HG02588 (cell line): Measurements from ENCODE around the gene NPIPB2.
"Not testable (repeated sequence)": the region's sequence is repeated elsewhere in the genome, so short reads cannot be mapped to it uniquely, and the experiment has no call there.

Source experiments
- ATAC-seq: cut with Tn5 transposase; IDR thresholded peaks from one replicate; pipeline ENCODE4 v1.9.1; 2021; ENCODE audit warnings: mild to moderate bottlenecking, moderate library complexity; ENCODE audit not compliant: unreplicated experiment

Gene NPIPB2

DNA sequence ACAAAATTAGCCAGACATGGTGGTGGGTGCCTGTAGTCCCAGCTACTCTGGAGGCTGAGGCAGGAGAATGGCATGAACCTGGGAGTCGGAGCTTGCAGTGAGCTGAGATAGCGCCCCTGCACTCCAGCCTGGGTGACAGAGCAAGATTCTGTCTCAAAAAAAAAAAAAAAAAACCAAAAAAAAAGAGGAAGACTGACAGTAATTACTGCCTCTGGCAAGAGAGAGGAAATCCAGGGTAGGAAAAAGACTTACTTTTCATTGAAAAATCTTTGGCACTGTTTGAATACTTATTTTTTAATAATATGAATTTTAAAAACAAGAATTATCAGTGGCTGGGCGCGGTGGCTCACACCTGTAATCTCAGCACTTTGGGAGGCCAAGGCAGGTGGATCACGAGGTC, 20.6 kb upstream of the NPIPB2 start:
- not testable (repeated sequence) for ATAC-seq

DNA sequence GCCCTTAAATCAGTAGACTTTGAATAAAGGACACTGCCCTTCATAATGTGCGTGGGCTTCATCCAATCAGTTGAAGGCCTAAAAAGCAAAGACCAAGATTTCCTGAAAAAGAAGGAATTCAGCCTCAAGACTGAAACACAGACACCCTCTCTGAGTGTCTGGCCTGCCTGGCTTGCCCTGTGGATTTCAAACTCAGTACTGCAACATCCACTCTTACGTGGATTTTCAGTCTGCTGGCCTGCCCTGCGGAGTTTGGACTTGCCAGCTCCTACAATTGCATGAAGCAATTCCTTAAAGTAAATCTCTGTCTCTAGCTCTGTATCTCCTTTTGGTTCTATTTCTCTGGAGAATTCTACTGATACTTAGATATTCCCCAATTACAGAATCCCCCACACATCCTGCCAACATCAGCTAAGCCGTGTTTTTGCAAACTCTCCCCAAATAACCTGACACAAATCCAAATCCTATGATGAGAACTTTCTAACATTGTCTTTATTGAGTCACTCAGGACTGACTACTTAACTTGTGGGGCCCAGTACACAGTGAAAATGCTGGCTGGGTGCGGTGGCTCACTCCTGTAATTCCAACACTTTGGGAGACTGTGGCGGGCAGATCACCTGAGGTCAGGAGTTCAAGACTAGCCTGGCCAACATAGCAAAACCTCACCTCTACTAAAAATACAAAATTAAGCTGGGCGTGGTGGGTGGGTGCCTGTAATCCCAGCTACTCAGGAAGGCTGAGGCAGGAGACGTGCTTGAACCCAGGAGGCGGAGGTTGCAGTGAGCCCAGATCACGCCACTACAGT, 15.9 kb upstream of the NPIPB2 start:
- ATAC-seq: no peak

- ATAC-seq: no peak
Observed at GRCh38 chr16:11956558-11956957, 14.7 kb upstream of the NPIPB2 start.

- no peak for ATAC-seq
Observed at GRCh38 chr16:11955713-11956123, 13.9 kb upstream of the NPIPB2 start.

GRCh38 chr16:11953576-11953975, 11.7 kb upstream of the NPIPB2 start:
- not testable (repeated sequence) for ATAC-seq

DNA sequence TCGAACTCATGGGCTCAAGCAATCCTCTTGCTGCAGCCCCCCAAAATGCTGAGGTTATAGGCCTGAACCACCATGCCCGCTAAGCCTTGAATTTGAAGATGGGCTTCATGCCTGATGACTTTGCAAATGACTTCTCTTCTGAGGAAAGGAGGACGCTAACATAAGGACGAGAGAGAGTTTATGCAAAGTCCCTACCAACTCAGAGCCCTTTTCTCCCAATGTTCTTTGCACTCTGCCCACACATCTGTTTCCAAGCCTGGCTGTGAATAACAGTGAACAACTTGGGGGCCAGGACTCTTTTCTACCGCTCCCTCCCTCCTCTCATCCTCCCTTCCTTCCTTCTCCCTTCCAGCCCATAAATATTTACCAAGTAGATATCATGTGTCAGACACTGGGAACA, 8.5 kb upstream of the NPIPB2 start:
- ATAC-seq: no peak

- ATAC-seq: no peak
Observed at GRCh38 chr16:11949527-11949926, 7.7 kb upstream of the NPIPB2 start.

DNA sequence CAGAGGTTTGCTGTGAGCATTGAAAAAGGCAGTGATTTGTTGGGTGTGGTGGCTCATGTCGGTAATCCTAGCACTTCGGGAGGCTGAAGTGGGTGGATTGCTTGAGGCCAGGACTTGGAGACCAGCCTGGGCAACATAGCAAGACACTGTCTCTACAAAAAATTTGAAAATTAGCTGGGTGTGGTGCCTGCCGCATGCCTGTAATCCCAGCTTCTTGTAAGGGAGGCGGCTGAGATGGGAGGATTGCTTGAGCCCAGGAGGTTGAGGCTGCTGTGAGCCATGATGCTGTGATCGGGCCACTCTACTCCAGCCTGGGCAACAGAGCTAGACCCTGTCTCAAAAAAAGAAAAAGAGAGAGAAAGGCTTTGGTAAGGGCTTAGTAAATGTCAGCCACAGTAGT, 7.0 kb upstream of the NPIPB2 start:
- ATAC-seq: no peak

GRCh38 chr16:11946433-11946832, 4.6 kb upstream of the NPIPB2 start:
- no peak for ATAC-seq

GRCh38 chr16:11927350-11927749, 14.5 kb downstream of the NPIPB2 start:
- ATAC-seq: not testable (repeated sequence)

GRCh38 chr16:11924046-11924445, 17.8 kb downstream of the NPIPB2 start:
- not testable (repeated sequence) for ATAC-seq

DNA sequence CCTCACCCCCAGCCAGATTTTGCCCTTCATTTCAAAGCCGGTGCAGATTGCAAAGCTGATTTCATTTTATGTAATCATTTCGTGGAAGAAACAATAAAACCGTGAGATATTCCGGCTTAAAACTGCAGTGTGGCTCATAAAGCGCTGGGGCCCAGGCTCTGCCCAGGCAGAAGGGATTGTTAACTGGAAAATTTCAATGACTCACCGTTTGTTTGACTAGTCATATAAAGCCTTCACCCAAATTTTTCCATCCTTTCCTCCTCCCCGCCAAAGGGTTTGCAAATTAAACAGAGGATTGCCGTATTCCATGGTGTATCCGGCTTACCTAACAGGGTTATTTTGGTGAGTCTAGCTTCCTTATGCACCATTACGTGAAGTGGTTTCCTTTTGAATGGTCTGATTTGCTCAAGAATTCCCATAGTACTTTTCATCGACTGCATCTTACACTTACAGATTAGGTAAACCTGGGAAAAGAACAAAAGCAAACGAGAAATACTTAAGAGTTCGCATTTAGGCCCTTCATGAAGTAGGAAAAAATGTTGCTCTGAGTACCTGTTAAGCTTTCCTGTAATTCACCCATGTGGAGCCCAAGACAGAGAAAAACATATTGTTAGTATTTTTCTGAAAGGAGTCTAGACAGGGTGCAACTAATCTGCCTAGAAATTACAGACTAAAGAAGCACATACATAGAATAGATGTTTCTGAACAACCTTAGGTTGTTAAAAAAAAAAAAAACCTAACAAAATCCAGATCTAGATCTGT, 25.1 kb downstream of the NPIPB2 start:
- ATAC-seq: no peak

DNA sequence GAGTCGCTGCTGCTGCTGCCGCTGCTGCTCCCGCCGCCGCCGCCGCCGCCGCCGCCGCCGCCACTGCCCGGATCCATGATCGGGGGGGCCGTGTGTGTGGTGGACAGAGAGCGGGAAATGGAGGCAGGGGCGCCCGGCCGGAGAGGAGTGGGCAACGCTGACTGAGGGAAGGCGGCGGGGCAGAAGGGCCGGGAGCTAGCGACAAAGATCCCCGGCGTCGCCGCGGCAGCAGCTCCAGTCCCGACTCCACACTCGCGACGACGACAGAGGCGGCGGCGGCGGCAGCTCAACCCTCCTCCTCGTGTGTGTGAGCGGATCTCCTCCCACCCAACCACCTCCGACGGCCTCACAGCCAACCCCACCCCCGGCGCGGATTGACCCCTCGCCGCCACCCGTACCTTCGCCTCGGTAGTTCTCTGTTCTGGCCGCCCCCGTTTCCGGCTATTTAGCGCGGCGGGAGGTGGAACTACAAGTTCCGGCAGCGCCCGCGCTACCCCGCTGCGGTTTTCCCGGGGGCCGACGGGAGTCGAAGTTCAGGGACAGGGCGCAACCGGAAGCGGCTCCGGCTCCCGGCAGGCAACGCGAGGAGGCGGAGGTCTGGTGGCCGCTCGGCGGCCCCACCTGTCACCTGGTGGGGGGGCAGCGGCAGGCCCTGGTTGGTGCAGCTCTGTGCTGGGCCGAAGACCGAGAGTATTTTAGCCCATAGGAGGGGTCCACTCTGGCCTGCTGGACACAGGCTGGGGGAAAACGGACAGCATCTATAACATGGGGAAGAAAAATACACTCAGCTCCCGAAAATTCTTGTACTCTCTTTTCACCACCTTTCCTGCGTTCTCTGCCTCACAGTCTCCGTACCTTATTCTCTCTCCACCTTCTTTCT, 26.0 kb downstream of the NPIPB2 start, which contains the start of gene GSPT1:
Gene GSPT1 (minus strand): TSS at position 313 of the 880 bp plus-strand sequence. CDS start 236 bp downstream, at position 77.
- peak; percentile 81 for ATAC-seq

DNA sequence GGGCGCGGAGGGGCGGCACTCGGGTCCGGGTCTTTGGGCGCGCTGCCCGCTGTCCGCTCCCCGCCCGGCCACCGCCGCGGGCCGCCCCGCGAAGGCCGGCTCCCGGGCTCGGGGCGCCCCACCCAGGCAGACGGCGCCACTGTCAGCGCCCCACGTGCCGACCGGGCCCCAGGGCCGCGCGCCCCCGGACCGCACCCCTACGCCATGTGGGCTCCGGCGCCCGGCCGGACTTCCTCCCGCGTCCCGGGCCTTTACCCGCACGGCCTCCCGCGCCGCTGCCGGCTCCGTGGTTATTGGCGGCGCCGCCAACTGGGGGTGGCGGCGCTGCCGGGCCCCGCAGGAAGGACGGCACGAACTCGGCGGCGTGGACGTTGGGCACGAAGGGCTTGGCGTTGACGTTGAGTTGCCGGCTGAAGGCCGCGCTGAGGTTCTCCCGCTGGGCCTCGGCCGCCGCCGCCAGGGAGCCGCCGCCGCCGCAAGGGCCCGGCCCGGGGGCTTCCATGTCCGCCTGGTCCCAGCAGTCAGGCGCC, 26.7 kb downstream of the NPIPB2 start:
- peak; percentile 30 for ATAC-seq

DNA sequence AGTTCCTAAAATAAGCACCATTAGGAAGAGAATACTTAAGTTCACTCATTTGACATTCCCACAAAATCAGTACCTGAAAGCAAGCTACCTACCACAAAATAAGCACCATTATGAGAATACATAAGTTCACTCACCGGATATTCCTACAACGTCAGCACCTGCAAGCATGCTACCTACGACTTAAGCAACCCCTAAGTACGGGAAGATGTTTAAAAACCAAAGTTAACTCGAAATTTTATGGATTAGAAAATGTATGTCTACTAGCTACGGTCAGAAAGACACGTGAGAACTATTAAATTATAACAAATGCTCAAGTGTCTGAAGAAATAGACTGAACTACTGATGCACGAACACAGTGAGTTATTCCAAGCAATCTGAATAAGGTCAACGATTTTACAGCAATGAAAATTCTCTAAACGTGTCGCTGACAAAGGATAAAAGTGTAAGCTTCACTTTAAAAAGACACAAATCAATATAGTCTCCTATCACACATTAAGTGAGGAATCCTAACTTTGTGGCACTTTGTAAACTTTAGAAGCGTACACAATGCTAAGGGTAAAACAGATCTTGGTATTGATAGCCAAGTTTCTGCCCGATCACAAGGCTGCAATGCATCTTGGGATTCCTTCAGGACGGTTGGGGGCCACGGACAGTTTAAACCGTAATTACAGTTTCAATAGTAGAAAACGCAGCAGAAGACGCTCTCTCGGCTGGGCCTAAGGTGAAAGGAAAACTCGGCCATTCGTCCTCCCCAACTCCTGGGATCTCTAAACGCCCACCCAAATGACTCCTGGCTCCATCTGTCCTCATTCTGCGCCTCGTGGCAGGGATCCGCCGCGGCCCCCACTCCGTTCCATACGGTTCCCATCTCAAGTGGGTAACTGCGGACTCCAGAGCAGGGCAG, 27.4 kb downstream of the NPIPB2 start:
- ATAC-seq: no peak

- no peak for ATAC-seq
Observed at GRCh38 chr16:11913425-11914079, 28.3 kb downstream of the NPIPB2 start.

DNA sequence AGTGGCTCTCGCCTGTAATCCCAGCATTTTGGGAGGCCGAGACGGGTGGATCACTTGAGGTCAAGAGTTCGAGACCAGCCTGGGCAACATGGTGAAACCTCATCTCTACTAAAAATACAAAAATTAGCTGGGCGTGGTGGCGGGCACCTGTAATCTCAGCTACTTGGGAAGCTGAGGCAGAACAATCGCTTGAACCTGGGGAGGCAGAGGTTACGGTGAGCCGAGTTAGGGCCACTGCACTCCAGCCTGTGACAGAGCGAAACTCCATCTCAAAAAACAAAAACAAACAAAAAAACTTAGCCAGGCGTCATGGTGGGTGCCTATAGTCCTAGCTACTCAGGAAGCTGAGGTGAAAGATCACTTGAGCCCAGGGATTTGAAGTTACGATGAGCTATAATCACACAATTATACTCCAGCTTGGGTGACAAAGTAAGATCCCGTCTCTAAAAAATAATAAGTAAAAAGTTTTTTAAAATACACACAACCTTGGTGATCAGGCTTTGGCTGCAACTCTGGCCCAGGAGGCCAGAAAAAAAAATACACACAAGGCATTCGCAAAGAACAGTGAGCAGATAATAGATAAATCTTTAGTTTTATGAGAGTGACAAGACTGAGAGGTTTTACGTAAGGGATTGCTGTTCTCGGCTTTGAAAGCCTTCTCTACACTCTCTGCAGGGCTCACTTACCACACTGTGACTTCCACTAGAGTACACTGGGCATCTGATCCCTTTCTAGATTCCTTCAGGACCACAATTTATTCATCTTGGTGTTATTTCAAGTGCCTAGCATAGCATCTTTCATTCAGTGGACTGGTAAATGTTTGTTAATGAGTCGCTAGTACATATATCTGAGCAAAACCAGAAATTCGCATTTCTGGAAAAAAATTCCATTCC, 31.9 kb downstream of the NPIPB2 start:
- ATAC-seq: no peak
